ENCODE measurements around the gene TTLL5.

- TF ChIP-seq POLR2A (IDR thresholded peaks at IDR 0.05) (no peak), CTCF (IDR thresholded peaks at IDR 0.05) (no peak), EP300 (IDR thresholded peaks at IDR 0.05) (no peak)
These were observed 91.0 kb downstream of the TTLL5 start for GRCh38 chr14:75752086-75752485.

Measured in tibial nerve (tissue), 4 donors.